Skeletal muscle satellite cell (primary cell): ENCODE results near the gene IQCM.
"Not testable (repeated sequence)": the region's sequence is repeated elsewhere in the genome, so short reads cannot be mapped to it uniquely, and the experiment has no call there.

Experiments
- H3K27me3 ChIP-seq: 2 replicates; pipeline ENCODE4 v1.7.0; 2013; ENCODE audit warnings: low read length; ENCODE audit not compliant: control insufficient read depth, insufficient read depth
- H3K36me3 ChIP-seq: 2 replicates; pipeline ENCODE4 v1.7.0; 2013; ENCODE audit warnings: mild to moderate bottlenecking, control low read depth, low read length; ENCODE audit not compliant: insufficient read depth
- H3K4me1 ChIP-seq: 2 replicates; pipeline ENCODE4 v1.7.0; 2013; ENCODE audit warnings: low read length; ENCODE audit not compliant: control insufficient read depth, insufficient read depth
- H3K4me2 ChIP-seq: 2 replicates; pipeline ENCODE4 v1.7.0; 2013; ENCODE audit warnings: mild to moderate bottlenecking, low read length
- H3K4me3 ChIP-seq: 2 replicates; pipeline ENCODE4 v1.7.0; 2013; ENCODE audit warnings: low read length
- H3K9ac ChIP-seq: 2 replicates; pipeline ENCODE4 v1.7.0; 2013; ENCODE audit warnings: mild to moderate bottlenecking, low read depth, low read length, moderate library complexity
- H3K9me3 ChIP-seq: replicated peaks from 2 replicates; pipeline ENCODE4 v1.7.0; 2013; ENCODE audit warnings: mild to moderate bottlenecking, control low read depth, low read length

The IQCM gene

DNA sequence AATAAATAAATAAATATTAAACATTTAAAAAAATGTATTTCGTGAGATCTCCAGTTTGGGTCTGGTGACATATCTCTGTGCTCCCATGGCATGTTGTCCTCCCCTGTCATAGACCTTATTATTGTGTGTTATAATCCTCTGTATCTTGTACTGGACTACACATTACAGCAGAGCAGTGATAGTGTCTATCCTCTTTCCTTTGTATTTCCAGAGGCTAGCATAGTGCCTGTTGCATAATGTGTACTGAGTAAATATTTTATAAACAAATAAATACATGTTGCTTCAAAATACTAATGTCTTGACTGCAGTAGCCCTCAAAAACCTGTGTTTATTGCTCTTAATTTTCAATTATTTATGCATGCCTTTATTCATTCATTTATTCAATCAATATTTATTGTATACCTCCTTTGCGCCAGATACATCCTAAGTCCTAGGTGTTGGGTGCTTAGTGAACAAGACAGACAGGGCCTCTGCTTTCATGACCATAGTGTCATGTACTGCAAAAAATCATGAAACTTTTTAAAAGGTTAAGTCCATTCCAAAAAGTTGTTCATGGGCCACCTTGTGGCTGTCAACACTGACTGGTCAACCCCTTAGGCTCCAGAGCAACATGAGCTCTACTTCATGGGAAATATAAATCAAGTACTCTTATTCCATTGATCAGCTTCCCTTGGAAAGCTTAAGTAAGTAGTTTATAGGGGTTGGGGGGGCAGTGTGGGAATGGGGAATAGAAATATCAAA, 303.9 kb downstream of the IQCM start:
- H3K9ac ChIP-seq: no peak overlapping the region
- H3K36me3 ChIP-seq: no peaks in the 10 kb centered on the region
- H3K27me3 ChIP-seq: no peaks in the 10 kb centered on the region
- H3K9me3 ChIP-seq: no peaks in the 10 kb centered on the region
- H3K4me1 ChIP-seq: peaks cover 11% of the 10 kb centered on the region
- H3K4me2 ChIP-seq: no peak overlapping the region
- H3K4me3 ChIP-seq: no peak overlapping the region

- not testable (repeated sequence) for H3K4me1 ChIP-seq, H3K36me3 ChIP-seq, H3K27me3 ChIP-seq, H3K4me3 ChIP-seq, H3K9ac ChIP-seq, H3K4me2 ChIP-seq, H3K9me3 ChIP-seq
These were observed 308.3 kb downstream of the IQCM start for GRCh38 chr4:149507309-149507708.

DNA sequence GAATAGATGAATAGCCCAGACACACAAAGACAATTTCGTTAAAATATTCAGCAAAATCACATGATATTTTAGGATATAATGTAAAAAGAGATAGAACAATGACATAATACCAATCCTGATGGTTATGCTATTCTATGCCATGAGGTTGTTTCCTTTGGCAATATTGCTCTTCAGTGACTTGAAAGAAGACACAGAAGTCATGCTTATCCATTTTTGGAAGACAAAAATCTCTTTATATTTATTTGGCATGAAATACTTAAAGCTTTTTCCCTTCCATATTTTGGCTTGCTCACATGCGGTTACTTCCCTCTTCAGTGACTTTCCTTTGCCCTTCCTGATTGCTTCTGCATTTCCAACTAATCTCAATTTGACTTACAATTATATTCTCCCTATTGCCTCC, 314.8 kb downstream of the IQCM start:
- Histone ChIP-seq H3K9me3 (no peaks in the 10 kb centered on the region), H3K4me3 (no peak overlapping the region), H3K4me1 (no peaks in the 10 kb centered on the region), H3K36me3 (no peaks in the 10 kb centered on the region), H3K9ac (no peak overlapping the region), H3K4me2 (no peak overlapping the region), H3K27me3 (no peaks in the 10 kb centered on the region)

- Histone ChIP-seq H3K9me3 (no peaks in the 10 kb centered on the region), H3K9ac (no peak overlapping the region), H3K4me2 (no peak overlapping the region), H3K36me3 (no peaks in the 10 kb centered on the region), H3K4me3 (no peak overlapping the region), H3K4me1 (no peaks in the 10 kb centered on the region), H3K27me3 (no peaks in the 10 kb centered on the region)
These were observed 315.9 kb downstream of the IQCM start for GRCh38 chr4:149499726-149500125.

DNA sequence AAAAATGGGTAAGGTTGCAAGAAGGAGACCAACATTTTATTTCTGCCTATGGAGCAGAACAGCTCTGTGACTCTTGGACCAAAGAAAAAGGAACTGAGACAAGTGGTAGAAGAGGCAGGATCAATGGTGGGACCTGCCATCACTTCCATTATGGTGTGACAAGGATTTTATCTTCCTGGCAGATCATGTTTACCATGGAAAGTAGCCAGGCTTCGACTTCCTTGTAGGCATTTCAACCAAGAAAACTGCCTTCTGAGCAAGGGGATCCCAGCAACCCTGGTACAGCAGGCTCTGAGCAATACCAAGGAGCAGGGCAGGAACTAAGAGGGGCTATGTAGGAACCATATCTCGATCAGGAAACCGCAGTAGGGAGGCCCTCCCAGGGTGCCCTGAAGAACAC, 317.4 kb downstream of the IQCM start:
- no peaks in the 10 kb centered on the region for H3K9me3 ChIP-seq
- no peak overlapping the region for H3K4me2 ChIP-seq
- H3K4me1 ChIP-seq: no peaks in the 10 kb centered on the region
- no peaks in the 10 kb centered on the region for H3K36me3 ChIP-seq
- no peak overlapping the region for H3K4me3 ChIP-seq
- no peak overlapping the region for H3K9ac ChIP-seq
- H3K27me3 ChIP-seq: no peaks in the 10 kb centered on the region

- Histone ChIP-seq H3K4me1 (no peaks in the 10 kb centered on the region), H3K9ac (no peak overlapping the region), H3K4me2 (no peak overlapping the region), H3K9me3 (no peaks in the 10 kb centered on the region), H3K36me3 (no peaks in the 10 kb centered on the region), H3K27me3 (no peaks in the 10 kb centered on the region), H3K4me3 (no peak overlapping the region)
These were observed 322.2 kb downstream of the IQCM start for GRCh38 chr4:149493492-149493891.

DNA sequence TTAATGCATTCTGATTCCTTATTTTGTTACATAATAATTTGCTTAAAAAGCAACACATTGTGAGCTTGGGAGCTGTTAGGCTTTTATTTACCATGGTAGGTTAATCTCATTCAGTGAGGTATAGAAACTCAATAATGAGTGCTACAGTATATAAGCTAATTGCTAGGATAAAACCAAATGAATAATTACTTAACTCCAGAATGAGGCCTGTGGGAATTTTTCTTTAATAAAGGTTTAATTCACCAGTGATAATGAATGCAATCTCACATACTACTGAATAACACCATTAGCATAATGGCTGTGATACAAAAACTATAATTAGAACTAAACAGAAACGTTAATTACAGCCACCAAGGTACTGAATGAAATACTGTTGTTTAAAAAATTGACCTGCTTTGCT, 326.3 kb downstream of the IQCM start:
- H3K4me3 ChIP-seq: no peak overlapping the region
- H3K4me1 ChIP-seq: no peaks in the 10 kb centered on the region
- no peaks in the 10 kb centered on the region for H3K9me3 ChIP-seq
- H3K9ac ChIP-seq: no peak overlapping the region
- H3K36me3 ChIP-seq: no peaks in the 10 kb centered on the region
- no peaks in the 10 kb centered on the region for H3K27me3 ChIP-seq
- no peak overlapping the region for H3K4me2 ChIP-seq

GRCh38 chr4:149486861-149487260, 328.8 kb downstream of the IQCM start:
- Histone ChIP-seq H3K9me3 (no peaks in the 10 kb centered on the region), H3K36me3 (no peaks in the 10 kb centered on the region), H3K4me3 (no peak overlapping the region), H3K9ac (no peak overlapping the region), H3K4me2 (no peak overlapping the region), H3K4me1 (no peaks in the 10 kb centered on the region), H3K27me3 (no peaks in the 10 kb centered on the region)

GRCh38 chr4:149468669-149469068, 347.0 kb downstream of the IQCM start:
- H3K27me3 ChIP-seq, H3K9ac ChIP-seq, H3K4me3 ChIP-seq, H3K36me3 ChIP-seq, H3K4me2 ChIP-seq, H3K9me3 ChIP-seq: not testable (repeated sequence)
- peaks cover 12% of the 10 kb centered on the region for H3K4me1 ChIP-seq

DNA sequence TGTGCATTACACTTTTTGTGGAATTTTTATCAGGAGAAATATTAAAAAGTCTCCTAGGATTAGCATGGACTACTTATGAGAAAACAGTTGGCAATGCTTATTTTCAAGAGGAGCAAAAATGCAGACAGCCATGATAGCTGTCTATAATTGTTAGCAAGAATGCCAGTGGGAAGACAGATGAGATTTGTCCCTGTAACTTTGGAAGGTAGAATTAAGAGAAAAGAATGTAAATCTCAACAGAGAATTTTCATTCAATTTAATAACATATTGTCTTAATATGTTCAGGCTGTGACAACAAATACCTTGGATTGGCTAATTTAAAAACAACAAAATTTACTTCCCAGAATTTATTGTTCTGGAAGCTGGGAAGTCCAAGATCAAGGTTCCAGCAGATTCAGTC, 349.2 kb downstream of the IQCM start:
- no peaks in the 10 kb centered on the region for H3K36me3 ChIP-seq
- no peak overlapping the region for H3K4me2 ChIP-seq
- H3K27me3 ChIP-seq: no peaks in the 10 kb centered on the region
- H3K4me3 ChIP-seq: no peak overlapping the region
- no peak overlapping the region for H3K9ac ChIP-seq
- H3K9me3 ChIP-seq: no peaks in the 10 kb centered on the region
- peaks cover 12% of the 10 kb centered on the region for H3K4me1 ChIP-seq

DNA sequence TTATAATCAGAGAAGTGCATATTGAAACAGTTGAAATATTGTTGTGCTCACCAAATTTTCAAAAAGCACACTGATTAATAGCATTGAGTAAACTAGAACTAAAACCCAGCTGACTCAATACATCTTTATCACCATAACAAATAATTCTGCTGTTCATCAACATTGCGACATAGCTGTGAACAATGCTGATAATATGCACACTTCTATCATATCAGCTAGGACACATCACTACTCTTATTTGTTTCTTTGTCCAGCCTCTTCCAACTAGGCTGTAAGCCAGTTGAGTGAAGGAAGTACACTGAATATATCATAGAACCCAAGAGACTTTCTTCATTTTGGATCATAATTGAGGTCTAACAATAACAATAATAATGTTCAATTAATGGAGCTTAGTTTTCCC, 349.7 kb downstream of the IQCM start:
- no peaks in the 10 kb centered on the region for H3K27me3 ChIP-seq
- no peaks in the 10 kb centered on the region for H3K36me3 ChIP-seq
- H3K9ac ChIP-seq: no peak overlapping the region
- peaks cover 12% of the 10 kb centered on the region for H3K4me1 ChIP-seq
- H3K9me3 ChIP-seq: no peaks in the 10 kb centered on the region
- peak overlapping the region; percentile 32 for H3K4me2 ChIP-seq
- H3K4me3 ChIP-seq: no peak overlapping the region

DNA sequence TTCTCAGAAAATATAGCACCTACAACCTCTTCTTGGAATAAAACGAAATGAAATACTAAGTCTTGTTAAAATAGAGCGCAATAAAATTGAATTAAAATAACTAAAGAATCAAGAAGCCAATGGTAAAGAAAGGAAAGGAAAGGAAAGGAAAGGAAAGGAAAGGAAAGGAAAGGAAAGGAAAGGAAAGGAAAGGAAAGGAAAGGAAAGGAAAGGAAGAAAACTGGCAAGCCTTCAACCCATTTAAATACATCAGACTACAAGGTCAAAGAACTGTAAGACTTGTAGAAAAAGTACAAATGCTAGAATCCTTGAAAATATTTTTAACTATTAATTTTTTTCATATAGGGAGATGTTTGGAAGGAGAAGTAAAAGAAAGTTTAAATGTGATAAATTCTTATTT, 372.1 kb downstream of the IQCM start:
- Histone ChIP-seq H3K27me3 (no peaks in the 10 kb centered on the region), H3K36me3 (no peaks in the 10 kb centered on the region), H3K4me1 (peaks cover 12% of the 10 kb centered on the region), H3K4me2 (no peak overlapping the region), H3K9ac (no peak overlapping the region), H3K9me3 (no peaks in the 10 kb centered on the region), H3K4me3 (no peak overlapping the region)
